Measurements from ENCODE around the gene GJC2.

The GJC2 gene

DNA sequence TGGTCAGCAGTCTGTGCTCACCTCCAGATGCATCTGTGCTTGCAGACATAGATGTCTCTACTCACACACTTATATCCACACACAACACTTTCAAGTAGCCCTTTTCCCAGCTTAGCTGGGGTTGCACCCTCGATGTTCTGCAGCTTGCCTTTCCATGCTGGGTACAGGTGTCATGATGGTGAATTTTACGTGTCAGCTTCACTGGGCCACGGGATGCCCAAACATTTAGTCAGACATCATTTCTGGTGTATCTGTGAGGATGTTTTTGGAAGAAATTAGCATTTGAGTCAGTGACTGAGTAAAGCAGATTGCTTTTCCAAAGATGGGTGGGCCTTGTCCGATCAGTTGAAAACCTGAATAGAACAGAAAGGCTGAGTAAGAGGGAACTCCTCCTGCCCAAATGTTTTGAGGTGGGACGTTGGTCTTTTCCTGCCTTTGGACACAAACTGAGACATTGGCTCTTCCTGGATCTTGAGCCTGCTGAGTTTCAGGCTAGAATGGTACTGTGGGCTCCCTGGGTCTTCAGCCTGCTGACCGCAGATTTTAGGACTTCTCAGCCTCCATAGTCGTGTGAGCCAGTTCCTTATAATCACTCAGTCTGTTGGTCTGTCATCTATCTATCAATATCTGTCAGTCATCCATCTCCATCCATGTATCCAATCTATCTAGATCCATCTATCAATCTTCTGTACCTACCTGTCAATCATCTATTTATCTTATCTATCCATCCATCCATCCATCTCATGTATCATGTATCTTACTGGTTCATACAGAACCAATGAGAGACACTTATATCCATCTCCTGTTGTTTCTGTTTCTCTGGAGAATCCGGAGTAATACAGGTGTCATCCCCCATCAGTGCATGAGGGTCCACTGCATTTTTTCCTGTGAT lies 45.4 kb downstream of the GJC2 start:
- DNase-seq = no peak

DNA sequence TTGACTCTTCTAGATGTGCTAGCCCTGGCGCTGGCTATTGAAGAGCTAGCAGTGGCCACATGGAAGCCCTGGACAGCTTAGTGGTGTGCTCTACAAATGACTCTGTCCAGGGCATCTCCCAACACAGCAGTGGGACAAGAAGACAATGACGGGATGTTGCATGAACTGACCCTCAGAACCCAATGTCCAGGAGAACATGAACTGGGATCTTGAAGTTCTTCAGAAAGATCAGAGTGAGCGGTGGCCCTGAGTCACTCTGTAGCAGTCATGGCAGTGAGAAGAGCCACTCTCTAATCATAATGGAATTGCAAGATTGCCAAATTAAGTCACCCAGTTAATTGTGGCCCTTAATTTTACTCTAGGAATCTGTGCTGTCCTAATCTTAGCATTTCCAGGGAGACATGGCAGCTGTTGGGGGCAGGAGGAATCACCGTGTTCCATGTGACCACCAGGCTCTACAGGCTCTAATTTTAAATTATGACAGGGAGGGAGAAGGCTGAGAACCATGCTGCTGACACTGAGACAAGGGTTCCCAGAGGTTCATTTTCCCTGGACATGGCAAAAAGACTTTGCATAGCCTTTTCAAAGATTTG lies 47.9 kb downstream of the GJC2 start:
- no peak for DNase-seq

DNA sequence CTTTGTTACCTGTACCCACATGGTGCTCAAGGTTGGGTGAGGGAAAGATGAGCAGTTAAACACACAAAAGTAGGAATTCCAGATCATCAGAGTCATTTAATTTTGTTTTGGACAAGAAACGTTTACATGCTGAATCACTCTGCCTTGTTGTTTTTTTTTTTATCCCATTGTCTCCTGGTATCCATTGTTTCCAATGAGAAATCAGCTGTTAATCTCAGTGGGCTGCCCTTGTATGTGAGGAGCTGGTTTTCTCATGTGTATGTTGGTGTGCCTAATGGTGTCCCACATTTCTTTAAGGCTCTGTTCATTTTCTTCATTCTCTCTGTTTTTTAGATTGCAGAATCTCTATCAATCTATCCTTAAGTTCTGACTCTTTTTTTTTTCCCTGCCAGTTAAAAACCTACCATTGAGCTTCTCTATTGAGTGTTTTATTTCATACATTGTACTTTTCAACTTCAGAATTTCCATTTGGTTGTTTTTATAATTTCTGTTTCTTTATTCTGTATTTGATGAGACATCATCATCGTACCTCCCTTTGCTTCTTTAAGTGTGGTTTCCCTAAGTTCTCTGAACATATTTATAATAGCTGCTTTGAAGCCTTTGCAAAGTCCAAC lies 49.4 kb downstream of the GJC2 start:
- DNase-seq = no peak

DNA sequence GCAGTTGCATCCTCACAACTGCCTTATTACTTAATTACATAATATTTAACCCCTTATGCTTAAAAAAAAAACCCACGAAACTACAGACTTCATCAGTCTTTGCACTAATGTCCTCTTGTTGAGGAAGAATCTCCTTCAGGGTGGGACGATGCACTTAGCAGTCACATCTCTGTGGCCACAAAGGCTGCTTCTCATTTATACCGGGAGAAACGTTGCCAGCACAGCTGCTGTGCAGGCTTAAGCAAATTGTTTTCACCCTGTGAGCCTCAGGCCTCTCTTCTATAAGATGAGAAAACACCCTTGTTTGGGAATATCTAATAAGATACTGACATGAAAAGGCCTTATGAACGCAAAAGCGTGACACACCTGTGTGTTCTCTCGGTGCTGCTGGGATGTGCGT lies 55.2 kb downstream of the GJC2 start:
- no peak for DNase-seq

DNA sequence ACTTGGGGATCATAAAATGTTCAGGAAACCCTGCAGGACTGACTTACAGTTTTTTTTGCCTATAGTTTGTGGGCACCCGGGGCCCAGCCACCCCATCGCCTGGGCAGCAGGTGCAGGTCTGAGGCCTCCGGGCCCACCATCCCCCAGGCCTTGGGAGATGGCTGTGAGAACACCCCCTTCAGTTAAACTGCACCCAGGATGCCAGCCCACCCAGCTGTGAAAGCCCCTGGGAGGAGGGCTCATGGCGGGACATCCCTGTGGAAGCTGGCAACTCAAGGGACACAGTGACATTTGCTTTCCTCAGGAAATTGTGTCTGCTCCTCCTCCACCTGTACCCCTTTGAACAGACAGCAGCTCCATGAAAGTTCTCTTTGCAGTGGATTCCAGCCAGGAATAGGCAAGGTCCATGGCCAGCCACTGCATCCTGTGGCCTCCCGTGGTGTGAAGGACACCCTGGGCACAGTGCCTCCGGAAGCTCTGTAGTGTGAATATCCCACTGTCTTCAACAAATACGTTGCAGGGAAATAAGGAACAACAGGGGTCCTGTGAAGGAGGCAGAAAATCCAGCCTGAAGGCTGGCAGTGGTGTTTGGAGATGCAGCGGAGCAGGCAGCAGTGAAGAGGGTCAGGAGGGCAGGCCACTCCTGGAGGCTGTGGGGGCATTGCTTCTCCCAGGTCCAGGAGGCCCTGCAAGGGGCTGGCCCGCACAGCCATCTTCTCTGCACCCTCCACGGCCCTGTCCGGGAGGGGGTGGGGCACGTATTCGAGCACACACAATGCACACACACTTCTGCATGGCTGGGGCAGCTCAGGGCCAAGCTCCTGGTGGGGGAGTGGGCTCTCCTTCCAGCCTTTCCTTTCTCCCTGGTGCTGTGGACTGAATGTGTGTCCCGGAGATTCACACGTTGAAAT lies 56.1 kb downstream of the GJC2 start:
- DNase-seq = no peak

DNA sequence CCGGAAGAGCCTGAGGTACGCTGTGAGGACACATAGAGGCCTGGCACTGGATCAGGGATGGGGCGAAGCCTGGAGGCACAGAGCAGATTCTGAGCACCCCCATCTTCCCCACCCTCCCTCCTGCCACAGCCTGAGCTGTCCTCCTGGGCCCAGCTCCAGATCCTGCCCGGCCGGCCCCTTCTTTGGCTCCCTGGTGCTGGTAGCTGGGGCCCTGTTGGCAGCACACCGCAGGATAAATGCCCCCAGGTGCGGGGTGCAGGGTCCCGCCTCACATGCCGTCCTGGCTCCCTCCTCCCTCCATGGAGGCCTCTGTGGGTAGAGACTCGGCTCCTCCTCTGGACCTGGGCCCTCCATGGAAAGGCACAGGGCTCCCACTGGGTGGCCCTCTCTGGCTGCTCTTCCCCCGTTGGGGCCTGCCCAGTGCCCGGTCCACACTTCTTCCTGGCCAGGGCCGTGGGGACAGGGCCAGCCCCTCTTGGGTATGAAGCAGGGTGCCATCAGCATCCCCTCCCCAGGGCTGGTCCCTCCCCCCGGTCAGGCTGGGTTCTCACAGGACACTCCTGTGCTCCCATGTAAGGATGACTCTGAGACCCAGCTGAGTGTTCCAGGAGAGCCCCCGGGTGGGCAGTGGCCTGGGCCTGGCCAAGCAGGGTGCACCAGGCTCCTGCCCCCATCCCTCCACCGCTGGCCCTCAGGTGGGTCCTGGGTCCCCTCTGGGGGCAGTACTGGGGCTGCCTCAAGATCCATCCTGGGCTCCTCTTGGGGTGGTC lies 57.0 kb downstream of the GJC2 start:
- no peak for DNase-seq

DNA sequence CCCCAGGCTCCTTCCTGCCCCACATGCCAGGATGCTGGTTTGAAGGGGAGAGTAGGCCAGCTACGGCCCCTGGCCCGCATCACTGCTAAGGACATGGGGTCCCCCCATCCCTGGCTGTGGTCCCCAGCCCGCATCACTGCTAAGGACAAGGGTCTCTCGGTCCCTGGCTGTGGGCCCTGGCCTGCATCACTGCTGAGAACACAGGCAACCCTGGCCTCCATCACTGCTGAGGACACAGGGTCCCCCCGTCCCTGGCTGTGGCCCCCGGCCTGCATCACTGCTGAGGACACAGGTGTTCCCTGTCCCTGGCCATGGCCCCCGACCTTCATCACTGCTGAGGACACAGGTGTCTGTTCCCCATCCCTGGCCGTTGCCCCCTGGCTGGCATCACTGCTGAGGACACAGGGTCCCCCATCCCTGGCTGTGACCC lies 57.7 kb downstream of the GJC2 start:
- DNase-seq = no peak

DNA sequence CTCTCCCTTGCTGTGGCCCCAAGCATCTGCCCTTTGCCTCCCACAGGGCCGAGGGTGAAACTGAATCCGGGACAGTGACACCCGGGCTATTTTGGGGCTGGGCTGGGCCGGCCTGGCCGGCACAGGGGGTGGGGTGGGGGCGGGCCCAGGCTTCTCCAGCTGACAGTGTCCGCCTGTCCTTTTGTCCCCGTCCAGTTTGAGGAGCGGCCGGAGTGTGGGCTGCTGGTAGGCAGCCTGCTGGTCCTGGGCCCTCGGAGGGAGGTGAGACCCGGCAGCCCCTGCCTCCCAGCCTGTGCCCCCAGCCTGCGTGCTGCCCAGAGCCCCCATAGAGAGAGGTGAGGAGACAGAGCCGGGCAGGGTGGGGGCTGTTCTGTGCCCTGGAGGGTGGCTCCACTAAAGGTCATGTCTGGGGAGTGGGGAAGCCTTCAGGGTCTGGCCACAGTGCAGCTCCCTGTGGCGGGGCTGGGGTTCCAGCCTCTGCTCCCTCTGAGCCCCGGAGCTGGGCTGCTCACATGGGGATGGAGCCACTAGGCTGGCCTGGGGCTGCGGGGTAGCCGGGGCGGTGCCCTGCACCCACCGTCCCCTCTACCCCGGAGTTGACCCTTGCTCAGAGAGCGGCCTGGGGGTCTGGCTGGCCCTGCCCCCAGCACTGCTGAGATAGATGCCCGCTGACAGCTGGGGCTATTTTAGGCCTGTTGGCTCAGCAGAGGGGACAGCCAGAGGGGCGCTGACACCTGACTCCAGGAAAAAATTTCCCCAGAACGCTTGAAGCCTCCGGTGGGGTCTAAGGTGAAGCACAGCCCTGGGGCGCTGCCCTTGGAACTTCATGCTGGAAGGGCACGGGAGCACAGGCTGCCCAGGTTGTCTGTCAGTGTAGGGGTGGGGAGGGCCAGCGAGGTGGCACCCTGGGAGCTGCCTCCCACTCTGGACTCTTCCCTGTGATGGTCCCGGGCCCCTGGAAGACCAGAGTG lies 58.4 kb downstream of the GJC2 start, which contains the start of gene OBSCN:
TSS of gene OBSCN (plus strand) at position 194 of the 971 bp plus-strand sequence. CDS start 3,740 bp downstream, outside the sequence.
- DNase-seq = no peak

DNA sequence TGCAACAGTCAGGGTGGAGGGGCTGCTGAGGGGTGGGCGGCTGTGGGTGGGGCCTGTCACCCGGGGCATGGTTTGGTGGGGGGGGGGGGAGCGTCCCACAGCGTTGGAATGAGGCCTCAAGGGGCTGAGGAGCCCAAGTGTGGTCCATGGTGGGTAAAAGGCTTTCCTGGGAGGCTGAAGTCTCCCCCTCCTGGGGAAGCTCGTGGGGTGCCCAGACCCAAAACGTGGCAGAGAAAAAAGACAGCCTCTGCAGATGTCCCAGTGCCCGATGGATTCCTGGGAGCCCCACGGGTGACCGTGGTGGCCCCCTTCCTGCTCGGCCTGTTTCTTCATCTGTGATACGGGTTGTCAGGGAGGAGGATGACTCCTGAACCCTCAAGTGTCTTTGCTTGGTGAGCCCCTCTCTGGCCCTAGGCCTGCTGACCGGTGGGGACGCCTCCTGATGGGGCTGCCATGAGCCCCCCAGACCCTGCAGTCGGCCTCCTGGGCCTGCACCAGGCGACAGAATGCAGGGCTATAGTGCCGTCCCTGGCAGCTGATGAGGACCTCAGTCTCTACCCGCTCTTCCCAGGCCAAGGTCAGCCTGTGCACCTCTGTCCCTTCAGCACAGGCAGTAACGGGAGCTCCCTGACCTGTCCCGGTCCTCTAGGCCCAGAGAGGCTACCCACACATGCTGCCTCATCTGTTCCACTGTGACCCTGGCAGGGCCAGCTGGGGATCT lies 59.3 kb downstream of the GJC2 start:
- DNase-seq = no peak
